RWPE1 (cell line): Measurements from ENCODE around the gene TEKT5.

Experiments
- CTCF ChIA-PET: fragments of 350-600 bp; sonication (Branson Sonifier 250); formaldehyde crosslinking; extraction: SDS; loops from one replicate; lab custom pipeline; 2021; lab: Yijun Ruan, JAX
- POLR2A ChIA-PET: fragments of 400-600 bp; formaldehyde crosslinking; extraction: SDS; loops from one replicate; lab custom pipeline; 2020; ENCODE audit warnings: antibody characterized with exemption; ENCODE audit not compliant: low non-redundant PET; lab: Yijun Ruan, JAX
- DNase-seq: peaks from one replicate; pipeline ENCODE4 v3.0.0; 2012; ENCODE audit warnings: low spot score
- H3K27ac ChIP-seq: fragments of 450-650 bp; 2 replicates; pipeline ENCODE4 v1.5.1; 2017
- CTCF ChIP-seq: fragments of 450-650 bp; conservative IDR thresholded peaks from 2 replicates; pipeline ENCODE4 v1.5.1; 2017; ENCODE audit warnings: low read depth, mild to moderate bottlenecking

The TEKT5 gene

GRCh38 chr16:10664720-10665126, 30.0 kb downstream of the TEKT5 start:
- POLR2A ChIA-PET: no interaction called here

GRCh38 chr16:10663744-10664143, 31.0 kb downstream of the TEKT5 start:
- TF ChIP-seq CTCF: no peak
- no peak for DNase-seq
- H3K27ac ChIP-seq: no peak overlapping the region
- ChIA-PET POLR2A (no interaction called here), CTCF (no interaction called here)

More at GRCh38 chr16:10664720-10665126, 30.0 kb downstream of the TEKT5 start:
- CTCF ChIA-PET: interaction anchor here (0.6 kb wide), 1 partner anchor 60 kb away, joined by 3 read pairs; no protein-coding TSS in a partner anchor
- TF ChIP-seq CTCF: no peak
- H3K27ac ChIP-seq: no peak overlapping the region
- no peak for DNase-seq

- no peak overlapping the region for H3K27ac ChIP-seq
- POLR2A ChIA-PET: no interaction called here
- no peak for DNase-seq
- CTCF ChIA-PET: interaction anchor here (0.6 kb wide), 1 partner anchor 1229 kb away, joined by 10 read pairs; no protein-coding TSS in a partner anchor
- no peak for TF ChIP-seq CTCF
Observed at GRCh38 chr16:10663146-10663545, 31.6 kb downstream of the TEKT5 start.

GRCh38 chr16:10662212-10662611, 32.5 kb downstream of the TEKT5 start:
- POLR2A ChIA-PET: no interaction called here
- DNase-seq: no peak
- CTCF ChIA-PET: interaction anchor here (0.6 kb wide), 1 partner anchor 1706 kb away, joined by 3 read pairs; no protein-coding TSS in a partner anchor
- H3K27ac ChIP-seq: no peak overlapping the region
- no peak for TF ChIP-seq CTCF

GRCh38 chr16:10661737-10662136, 33.0 kb downstream of the TEKT5 start:
- POLR2A ChIA-PET: no interaction called here
- TF ChIP-seq CTCF: no peak
- H3K27ac ChIP-seq: no peak overlapping the region
- DNase-seq: no peak
- CTCF ChIA-PET: no interaction called here

GRCh38 chr16:10660950-10661635, 33.6 kb downstream of the TEKT5 start:
- ChIA-PET POLR2A (no interaction called here), CTCF (no interaction called here)
- DNase-seq: no peak
- no peak overlapping the region for H3K27ac ChIP-seq
- TF ChIP-seq CTCF: no peak
